HCT116 (cell line): ENCODE results near the gene HSD17B12. TPM values are rescaled to one million over a fixed set of nuclear protein-coding genes. Genes with fewer than 3 reads are reported as not detected.

Experiments
- ATAC-seq: fragments of 200-7000 bp; cut with Tn5 transposase; 2 replicates; pipeline ENCODE4 v1.9.1; 2020; ENCODE audit warnings: mild to moderate bottlenecking, moderate library complexity
- BruUV-seq: library from RNA; stranded (reverse); fragments of 400-500 nt; replicated peaks from 2 replicates; lab custom pipeline; 2021; lab: Mats Ljungman, UMichigan
- CTCF ChIA-PET: fragments of 300-600 bp; sonication (Branson Sonifier 250); formaldehyde crosslinking; loops from one replicate; lab custom pipeline; 2021; ENCODE audit warnings: antibody characterized with exemption; lab: Charles Lee
- POLR2A ChIA-PET: fragments of 300-600, 350-600 bp; sonication (Branson Sonifier 250); formaldehyde crosslinking; loops from one replicate; lab custom pipeline; 2021; ENCODE audit warnings: antibody characterized with exemption; lab: Charles Lee
- RAD21 ChIA-PET, 2 experiments: fragments of 300-600 bp; sonication (Branson Sonifier 250); formaldehyde crosslinking; loops; one replicate each; lab custom pipeline; 2023; ENCODE audit warnings: low total read pairs in 2 of 2; ENCODE audit not compliant: uncharacterized antibody in 2 of 2, unreplicated experiment in 2 of 2, low non-redundant PET in 1 of 2; lab: Charles Lee
- DNase-seq: peaks from one replicate; pipeline ENCODE4 v3.0.0-alpha.2; 2010; ENCODE audit warnings: low read depth, low spot score
- H2AFZ ChIP-seq: fragments of 200-600 bp; shearing (Covaris generic), sonication (generic); 2 replicates; pipeline ENCODE4 v1.6.1; 2017; ENCODE audit warnings: low read depth, mixed run types, mixed read lengths, antibody characterized with exemption, low read length; ENCODE audit not compliant: poor library complexity, severe bottlenecking
- H3K27ac ChIP-seq: 2 replicates; pipeline ENCODE4 v1.5.1; 2012; ENCODE audit warnings: low read depth, low read length
- H3K27me3 ChIP-seq: fragments of 200-600 bp; sonication (generic); 2 replicates; pipeline ENCODE4 v1.6.1; 2016; ENCODE audit warnings: mixed run types, low read length, mixed read lengths; ENCODE audit not compliant: insufficient read depth
- H3K36me3 ChIP-seq, 2 experiments: fragments of 200-500 bp in 1 of 2; fragments of 200-600 bp in 1 of 2; sonication (Bioruptor generic) in 1 of 2; sonication (generic) in 1 of 2; 2 replicates each; pipeline versions ENCODE4 v1.5.1 to v1.6.1; 2014 to 2016; ENCODE audit warnings: low read length in 2 of 2, inconsistent platforms in 1 of 2, mixed read lengths in 1 of 2, mixed run types in 1 of 2; ENCODE audit not compliant: insufficient read depth in 2 of 2, control insufficient read depth in 1 of 2
- H3K4me1 ChIP-seq, 2 experiments: fragments of 200-600 bp in 1 of 2; sonication (generic) in 1 of 2; 2 replicates each; pipeline versions ENCODE4 v1.5.1 to v1.6.1; 2012 to 2017; ENCODE audit warnings: low read length in 2 of 2, inconsistent platforms in 1 of 2, mild to moderate bottlenecking in 1 of 2, mixed read lengths in 1 of 2, mixed run types in 1 of 2, moderate library complexity in 1 of 2; ENCODE audit not compliant: insufficient read depth in 2 of 2, control insufficient read depth in 1 of 2
- H3K4me2 ChIP-seq: fragments of 200-600 bp; sonication (generic); 2 replicates; pipeline ENCODE4 v1.6.1; 2017; ENCODE audit warnings: mixed run types, low read length, mixed read lengths
- H3K4me3 ChIP-seq, 2 experiments: fragments of 200-600 bp in 1 of 2; sonication (generic) in 1 of 2; replicated peaks in 1 of 2; 2 replicates each; pipeline ENCODE4 v1.5.1; 2011 to 2016; ENCODE audit warnings: low read length in 2 of 2, control low read depth in 1 of 2, low read depth in 1 of 2, mild to moderate bottlenecking in 1 of 2, mixed read lengths in 1 of 2, mixed run types in 1 of 2
- H3K79me2 ChIP-seq: fragments of 200-600 bp; sonication (generic); 2 replicates; pipeline ENCODE4 v1.6.1; 2017; ENCODE audit warnings: mild to moderate bottlenecking, mixed run types, low read length, moderate library complexity, mixed read lengths; ENCODE audit not compliant: insufficient read depth
- H3K9ac ChIP-seq: fragments of 200-600 bp; sonication (generic); 2 replicates; pipeline ENCODE4 v1.6.1; 2016; ENCODE audit warnings: low read length, mixed read lengths
- H3K9me2 ChIP-seq: fragments of 200-600 bp; sonication (generic), shearing (Covaris generic); 2 replicates; pipeline ENCODE4 v1.6.1; 2017; ENCODE audit warnings: mixed run types, mild to moderate bottlenecking, moderate library complexity; ENCODE audit not compliant: insufficient read depth
- H3K9me3 ChIP-seq, 2 experiments: fragments of 200-500 bp in 1 of 2; fragments of 200-600 bp in 1 of 2; sonication (Bioruptor generic) in 1 of 2; sonication (generic) in 1 of 2; 2 replicates each; pipeline ENCODE4 v1.6.1; 2014 to 2017; ENCODE audit warnings: low read length in 2 of 2, mixed read lengths in 2 of 2, inconsistent platforms in 1 of 2, low read depth in 1 of 2, mild to moderate bottlenecking in 1 of 2, mixed run types in 1 of 2, moderate library complexity in 1 of 2; ENCODE audit not compliant: control insufficient read depth in 1 of 2, insufficient read depth in 1 of 2
- H4K20me1 ChIP-seq: fragments of 200-600 bp; sonication (generic), shearing (Covaris generic); 2 replicates; pipeline ENCODE4 v1.6.1; 2017; ENCODE audit warnings: mixed run types, mild to moderate bottlenecking, moderate library complexity; ENCODE audit not compliant: insufficient read depth
- ATF3 ChIP-seq: IDR thresholded peaks from 2 replicates; pipeline ENCODE4 v1.6.1; 2012
- CBX3 ChIP-seq: IDR thresholded peaks from 2 replicates; pipeline ENCODE4 v1.6.1; 2012; ENCODE audit warnings: low read depth
- CTCF ChIP-seq, 3 experiments: fragments of 200-600 bp in 1 of 3; sonication (generic) in 1 of 3; IDR thresholded peaks in 2 of 3; conservative IDR thresholded peaks in 1 of 3; 2 replicates each; pipeline ENCODE4 v1.5.1; 2012 to 2017; ENCODE audit warnings: low read depth in 2 of 3, low read length in 2 of 3, antibody characterized with exemption in 1 of 3, borderline replicate concordance in 1 of 3, control low read depth in 1 of 3, mild to moderate bottlenecking in 1 of 3, mixed read lengths in 1 of 3, mixed run types in 1 of 3, moderate library complexity in 1 of 3; ENCODE audit not compliant: insufficient read depth in 1 of 3
- EGR1 ChIP-seq: IDR thresholded peaks from 2 replicates; pipeline ENCODE4 v1.6.1; 2012; ENCODE audit warnings: low read depth
- ELF1 ChIP-seq: IDR thresholded peaks from 2 replicates; pipeline ENCODE4 v1.6.1; 2012; ENCODE audit warnings: low read depth, borderline replicate concordance
- EZH2 ChIP-seq: fragments of 200-600 bp; sonication (generic); IDR thresholded peaks from 2 replicates; pipeline ENCODE4 v1.6.1; 2017; ENCODE audit warnings: antibody characterized with exemption, mixed run types
- EZH2phosphoT487 ChIP-seq: fragments of 200-600 bp; IDR thresholded peaks from 2 replicates; pipeline ENCODE4 v1.6.1; 2018; ENCODE audit warnings: antibody characterized with exemption, borderline replicate concordance
- FOSL1 ChIP-seq: IDR thresholded peaks from 2 replicates; pipeline ENCODE4 v1.6.1; 2012; ENCODE audit warnings: low read depth
- JUND ChIP-seq: IDR thresholded peaks from 2 replicates; pipeline ENCODE4 v1.6.1; 2012
- POLR2A ChIP-seq: IDR thresholded peaks from 2 replicates; pipeline ENCODE4 v1.7.0; 2011; ENCODE audit warnings: borderline replicate concordance; ENCODE audit not compliant: insufficient read depth, insufficient read length; ENCODE audit errors: extremely low read depth
- POLR2AphosphoS5 ChIP-seq: IDR thresholded peaks from 2 replicates; pipeline ENCODE4 v1.6.1; 2011; ENCODE audit warnings: mild to moderate bottlenecking, low read depth, low read length, moderate library complexity
- SIN3A ChIP-seq: IDR thresholded peaks from 2 replicates; pipeline ENCODE4 v1.6.1; 2012; ENCODE audit warnings: low read depth
- SP1 ChIP-seq: IDR thresholded peaks from 2 replicates; pipeline ENCODE4 v1.6.1; 2012; ENCODE audit warnings: low read depth
- TCF7L2 ChIP-seq: IDR thresholded peaks from 2 replicates; pipeline ENCODE4 v1.7.0; 2011; ENCODE audit warnings: borderline replicate concordance, inconsistent platforms; ENCODE audit not compliant: insufficient read depth, insufficient read length; ENCODE audit errors: extremely low read depth
- ZFX ChIP-seq: fragments of 450-650 bp; IDR thresholded peaks from 2 replicates; pipeline ENCODE4 v1.6.1; 2017
- ZNF274 ChIP-seq: fragments of 200-500 bp; sonication (Bioruptor generic); IDR thresholded peaks from 2 replicates; pipeline ENCODE4 v1.6.1; 2014; ENCODE audit warnings: mild to moderate bottlenecking, low read depth, low read length, inconsistent platforms
- intact Hi-C: fragments of 100-400 bp; cut with micrococcal nuclease; formaldehyde crosslinking; loops from 2 replicates; pipeline ENCODE4 v1.10.0; 2022
- total RNA-seq: library from RNA; stranded (reverse); gene quantifications from one replicate; pipeline ENCODE4 v1.2.1, GENCODE V29; 2021; ENCODE audit not compliant: unreplicated experiment
- TF ChIP-seq, protein P1 (sequence below): IDR thresholded peaks from 2 replicates; pipeline ENCODE4 v1.6.1; 2012
- TF ChIP-seq, protein P2 (sequence below): IDR thresholded peaks from 2 replicates; pipeline ENCODE4 v1.6.1; 2011; ENCODE audit warnings: mild to moderate bottlenecking, low read length, moderate library complexity; ENCODE audit not compliant: insufficient replicate concordance; ENCODE audit errors: extremely low read depth
- TF ChIP-seq, protein P3 (sequence below): IDR thresholded peaks from 2 replicates; pipeline ENCODE4 v1.6.1; 2012; ENCODE audit warnings: low read depth

Gene HSD17B12
- total RNA-seq, 1 experiment from 2014 or later, result 83.7 TPM

DNA sequence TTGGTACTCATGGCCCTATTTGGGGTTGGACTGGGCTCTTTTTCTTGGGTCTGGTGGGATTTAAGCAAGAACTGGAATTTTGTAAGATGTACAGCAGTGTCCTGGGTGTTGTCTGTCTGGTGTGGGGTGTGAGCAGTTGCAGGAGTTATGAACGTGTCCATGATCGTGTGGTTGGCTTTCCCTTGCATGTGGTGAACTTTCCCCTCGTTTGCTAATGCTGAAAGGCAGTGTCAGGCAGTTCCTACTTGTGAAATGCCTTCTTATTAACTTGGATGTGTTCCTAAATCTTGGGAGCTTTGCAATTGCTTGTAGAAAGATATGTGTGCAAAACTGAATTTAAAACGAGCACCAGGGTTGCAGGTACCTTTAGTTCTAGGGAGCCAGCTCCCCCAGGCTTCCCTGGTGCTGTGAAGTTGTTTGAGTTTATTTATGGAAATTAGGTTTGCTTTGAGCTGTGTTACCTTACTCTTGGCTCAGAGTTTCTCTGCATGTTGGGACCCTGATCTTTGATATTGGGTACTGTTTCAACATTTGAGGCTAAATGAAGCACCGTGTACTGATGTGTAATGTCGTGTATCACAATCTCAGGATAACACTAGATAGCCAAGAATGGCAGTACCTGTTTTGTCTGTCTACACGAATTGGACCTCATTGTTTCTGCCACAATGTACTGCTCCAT, 35.8 kb upstream of the HSD17B12 start:
- DNase-seq (no peak), ATAC-seq (no peak)
- no peak overlapping the region; the same call in 1 of the 2 replicates for H3K27ac ChIP-seq
- H3K9ac ChIP-seq, result peak overlapping the region; percentile 81
- peaks cover 0 to 10% of the 10 kb centered on the region in 2 experiments; a peak in 2 of 4 replicates for H3K4me1 ChIP-seq
- H3K36me3 ChIP-seq, result no peaks in the 10 kb centered on the region
- H4K20me1 ChIP-seq, result no peaks in the 10 kb centered on the region
- peaks cover 18% of the 10 kb centered on the region for H3K27me3 ChIP-seq
- H3K9me3 ChIP-seq, result no peaks in the 10 kb centered on the region
- CTCF ChIA-PET, result no interaction called here
- RAD21 ChIA-PET, result no interaction called here
- POLR2A ChIA-PET, result no interaction called here
- intact Hi-C loops, result no loop called here
- no peaks in the 10 kb centered on the region for H3K9me2 ChIP-seq
- TF ChIP-seq EZH2 (no peak), CBX3 (no peak), CTCF (IDR thresholded peaks at IDR 0.05 in 2 of 3, conservative IDR thresholded peaks at IDR 0.05 in 1 of 3; ENCODE audit: borderline replicate concordance in 1 of 3, insufficient read depth in 1 of 3, low read depth in 2 of 3, low read length in 2 of 3) (no peak), TCF7L2 (no peak), POLR2AphosphoS5 (no peak), SP1 (no peak), ELF1 (no peak), ZFX (no peak), ATF3 (no peak), JUND (no peak), POLR2A (no peak), ZNF274 (no peak), SIN3A (no peak), EZH2phosphoT487 (no peak), EGR1 (no peak), FOSL1 (no peak)
- TF ChIP-seq, protein P1, sequence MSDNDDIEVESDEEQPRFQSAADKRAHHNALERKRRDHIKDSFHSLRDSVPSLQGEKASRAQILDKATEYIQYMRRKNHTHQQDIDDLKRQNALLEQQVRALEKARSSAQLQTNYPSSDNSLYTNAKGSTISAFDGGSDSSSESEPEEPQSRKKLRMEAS, result no peak
- TF ChIP-seq, protein P2, sequence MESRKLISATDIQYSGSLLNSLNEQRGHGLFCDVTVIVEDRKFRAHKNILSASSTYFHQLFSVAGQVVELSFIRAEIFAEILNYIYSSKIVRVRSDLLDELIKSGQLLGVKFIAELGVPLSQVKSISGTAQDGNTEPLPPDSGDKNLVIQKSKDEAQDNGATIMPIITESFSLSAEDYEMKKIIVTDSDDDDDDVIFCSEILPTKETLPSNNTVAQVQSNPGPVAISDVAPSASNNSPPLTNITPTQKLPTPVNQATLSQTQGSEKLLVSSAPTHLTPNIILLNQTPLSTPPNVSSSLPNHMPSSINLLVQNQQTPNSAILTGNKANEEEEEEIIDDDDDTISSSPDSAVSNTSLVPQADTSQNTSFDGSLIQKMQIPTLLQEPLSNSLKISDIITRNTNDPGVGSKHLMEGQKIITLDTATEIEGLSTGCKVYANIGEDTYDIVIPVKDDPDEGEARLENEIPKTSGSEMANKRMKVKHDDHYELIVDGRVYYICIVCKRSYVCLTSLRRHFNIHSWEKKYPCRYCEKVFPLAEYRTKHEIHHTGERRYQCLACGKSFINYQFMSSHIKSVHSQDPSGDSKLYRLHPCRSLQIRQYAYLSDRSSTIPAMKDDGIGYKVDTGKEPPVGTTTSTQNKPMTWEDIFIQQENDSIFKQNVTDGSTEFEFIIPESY, result no peak
- TF ChIP-seq, protein P3, sequence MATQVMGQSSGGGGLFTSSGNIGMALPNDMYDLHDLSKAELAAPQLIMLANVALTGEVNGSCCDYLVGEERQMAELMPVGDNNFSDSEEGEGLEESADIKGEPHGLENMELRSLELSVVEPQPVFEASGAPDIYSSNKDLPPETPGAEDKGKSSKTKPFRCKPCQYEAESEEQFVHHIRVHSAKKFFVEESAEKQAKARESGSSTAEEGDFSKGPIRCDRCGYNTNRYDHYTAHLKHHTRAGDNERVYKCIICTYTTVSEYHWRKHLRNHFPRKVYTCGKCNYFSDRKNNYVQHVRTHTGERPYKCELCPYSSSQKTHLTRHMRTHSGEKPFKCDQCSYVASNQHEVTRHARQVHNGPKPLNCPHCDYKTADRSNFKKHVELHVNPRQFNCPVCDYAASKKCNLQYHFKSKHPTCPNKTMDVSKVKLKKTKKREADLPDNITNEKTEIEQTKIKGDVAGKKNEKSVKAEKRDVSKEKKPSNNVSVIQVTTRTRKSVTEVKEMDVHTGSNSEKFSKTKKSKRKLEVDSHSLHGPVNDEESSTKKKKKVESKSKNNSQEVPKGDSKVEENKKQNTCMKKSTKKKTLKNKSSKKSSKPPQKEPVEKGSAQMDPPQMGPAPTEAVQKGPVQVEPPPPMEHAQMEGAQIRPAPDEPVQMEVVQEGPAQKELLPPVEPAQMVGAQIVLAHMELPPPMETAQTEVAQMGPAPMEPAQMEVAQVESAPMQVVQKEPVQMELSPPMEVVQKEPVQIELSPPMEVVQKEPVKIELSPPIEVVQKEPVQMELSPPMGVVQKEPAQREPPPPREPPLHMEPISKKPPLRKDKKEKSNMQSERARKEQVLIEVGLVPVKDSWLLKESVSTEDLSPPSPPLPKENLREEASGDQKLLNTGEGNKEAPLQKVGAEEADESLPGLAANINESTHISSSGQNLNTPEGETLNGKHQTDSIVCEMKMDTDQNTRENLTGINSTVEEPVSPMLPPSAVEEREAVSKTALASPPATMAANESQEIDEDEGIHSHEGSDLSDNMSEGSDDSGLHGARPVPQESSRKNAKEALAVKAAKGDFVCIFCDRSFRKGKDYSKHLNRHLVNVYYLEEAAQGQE, result no peak
- H2AFZ ChIP-seq, result no peak overlapping the region
- H3K4me3 ChIP-seq, result peak overlapping the region; percentile 91 to 94
- BruUV-seq, result no TSS peak
- H3K79me2 ChIP-seq, result peaks cover 11% of the 10 kb centered on the region
- peak overlapping the region; percentile 72 for H3K4me2 ChIP-seq
